Femur (tissue), 1 donor: ENCODE data around the gene SERPINC1.
"Not testable (repeated sequence)": the region's sequence is repeated elsewhere in the genome, so short reads cannot be mapped to it uniquely, and the experiment has no call there.

Experiments
- DNase-seq: peaks from one replicate; pipeline ENCODE4 v3.0.0-alpha.2; 2017

The SERPINC1 gene

GRCh38 chr1:173862146-173862768 lies 54.9 kb downstream of the SERPINC1 start:
- DNase-seq = not testable (repeated sequence)

GRCh38 chr1:173861731-173862145 lies 55.4 kb downstream of the SERPINC1 start:
- no peak for DNase-seq

GRCh38 chr1:173860065-173860464 lies 57.1 kb downstream of the SERPINC1 start:
- no peak for DNase-seq

- not testable (repeated sequence) for DNase-seq
Measured at GRCh38 chr1:173859547-173859946, 57.6 kb downstream of the SERPINC1 start.

- DNase-seq = no peak
Measured at GRCh38 chr1:173857363-173857917, 59.7 kb downstream of the SERPINC1 start.

- no peak for DNase-seq
Measured at GRCh38 chr1:173856903-173857302, 60.2 kb downstream of the SERPINC1 start.

GRCh38 chr1:173856014-173856413 lies 61.1 kb downstream of the SERPINC1 start:
- DNase-seq = no peak
